Measurements from ENCODE around the gene SUMO2. TPM values are rescaled to one million over a fixed set of nuclear protein-coding genes. Genes with fewer than 3 reads are reported as not detected.
A peak's percentile ranks its signal among the peaks of the same experiment; 100 is the strongest.

Gene SUMO2
- total and polyA plus RNA-seq, 2 of the 13 experiments (the other 11 are each of a cell fraction or from before 2014, with no cell fraction given), result 337 to 553 TPM

GRCh38 chr17:75128694-75129505, 53.9 kb downstream of the SUMO2 start (continued):
- no peak for TF ChIP-seq ZBTB8A (CRISPR knock-in tag; IDR thresholded peaks at IDR 0.05; ENCODE audit: borderline replicate concordance, low read depth)
- TF ChIP-seq POLR2A (IDR thresholded peaks at IDR 0.05; ENCODE audit: insufficient read depth in 1 of 2, low read depth in 2 of 2, low read length in 2 of 2), result peak in 1 of 2 experiments; percentile 32; a peak in 2 of 4 replicates
- TF ChIP-seq MXD1 (CRISPR knock-in tag; IDR thresholded peaks at IDR 0.05), result peak; percentile 25; the same call in 1 of the 2 replicates
- no peak for TF ChIP-seq ARID4A (CRISPR knock-in tag; IDR thresholded peaks at IDR 0.05; ENCODE audit: borderline replicate concordance)
- peak; percentile 34 for TF ChIP-seq RBM22 (optimal IDR thresholded peaks at IDR 0.05; ENCODE audit: low read length)
- TF ChIP-seq ZNF687 (CRISPR knock-in tag; IDR thresholded peaks at IDR 0.05), result peak; percentile 10; the same call in 1 of the 2 replicates
- peak; percentile 87 for TF ChIP-seq AGO1 (IDR thresholded peaks at IDR 0.05; ENCODE audit: low read depth, low read length, poor library complexity, severe bottlenecking)
- TF ChIP-seq NONO (IDR thresholded peaks at IDR 0.05), result no peak
- 0 out of 2 replicates have a peak, but pooled peaks have one; percentile 22 for TF ChIP-seq NONO (CRISPR knock-in tag; conservative IDR thresholded peaks at IDR 0.05)
- no peak for TF ChIP-seq HOXA5 (CRISPR knock-in tag; IDR thresholded peaks at IDR 0.05)
- TF ChIP-seq ZNF776 (CRISPR knock-in tag; IDR thresholded peaks at IDR 0.05), result 0 out of 2 replicates have a peak, but pooled peaks have one; percentile 36

All from HepG2 (cell line).